HG03439 (cell line): ENCODE data around the gene CDH24.
"Not testable (repeated sequence)": the region's sequence is repeated elsewhere in the genome, so short reads cannot be mapped to it uniquely, and the experiment has no call there.

Experiments used
- ATAC-seq: cut with Tn5 transposase; IDR thresholded peaks from one replicate; pipeline ENCODE4 v1.9.1; 2021; ENCODE audit warnings: mild to moderate bottlenecking, moderate library complexity; ENCODE audit not compliant: unreplicated experiment

The CDH24 gene

GRCh38 chr14:23023795-23024152, 33.5 kb downstream of the CDH24 start:
- ATAC-seq, result no peak

- no peak for ATAC-seq
Measured at GRCh38 chr14:23023022-23023794, 34.1 kb downstream of the CDH24 start.

- ATAC-seq, result no peak
Measured at GRCh38 chr14:23021889-23022442, 35.4 kb downstream of the CDH24 start.

- no peak for ATAC-seq
Measured at GRCh38 chr14:23021434-23021833, 35.9 kb downstream of the CDH24 start.

- ATAC-seq, result no peak
Measured at GRCh38 chr14:23020143-23021128, 36.9 kb downstream of the CDH24 start.

GRCh38 chr14:23018107-23018506, 39.2 kb downstream of the CDH24 start:
- ATAC-seq, result no peak

- ATAC-seq, result no peak
Measured at GRCh38 chr14:23017091-23017490, 40.2 kb downstream of the CDH24 start.

- ATAC-seq, result no peak
Measured at GRCh38 chr14:23015618-23016017, 41.7 kb downstream of the CDH24 start.

- ATAC-seq, result not testable (repeated sequence)
Measured at GRCh38 chr14:23013749-23014054, 43.6 kb downstream of the CDH24 start.

- no peak for ATAC-seq
Measured at GRCh38 chr14:23013054-23013748, 44.1 kb downstream of the CDH24 start.

- peak; percentile 30 for ATAC-seq
Measured at GRCh38 chr14:23009939-23010726, 47.2 kb downstream of the CDH24 start, which contains the start of gene C14orf93. C14orf93 (minus strand) TSS chr14:23010143; CDS start chr14:22999023, 11,120 bp downstream.

GRCh38 chr14:23009483-23009938, 47.8 kb downstream of the CDH24 start:
- ATAC-seq, result no peak

- no peak for ATAC-seq
Measured at GRCh38 chr14:23008831-23009230, 48.5 kb downstream of the CDH24 start.

GRCh38 chr14:23006544-23007419, 50.5 kb downstream of the CDH24 start:
- peak; percentile 94 for ATAC-seq

- no peak for ATAC-seq
Measured at GRCh38 chr14:23006188-23006534, 51.2 kb downstream of the CDH24 start.

GRCh38 chr14:23005451-23006187, 51.7 kb downstream of the CDH24 start:
- no peak for ATAC-seq

- not testable (repeated sequence) for ATAC-seq
Measured at GRCh38 chr14:23004274-23004673, 53.0 kb downstream of the CDH24 start.

- ATAC-seq, result no peak
Measured at GRCh38 chr14:23002592-23002991, 54.7 kb downstream of the CDH24 start.

GRCh38 chr14:23000860-23001259, 56.5 kb downstream of the CDH24 start:
- no peak for ATAC-seq
